Neuron (in vitro differentiated cells): Measurements from ENCODE around the gene SMIM41.

Source experiments
- H2AFZ ChIP-seq: one replicate; pipeline ENCODE4 v1.6.1; 2013; ENCODE audit warnings: low read depth, mild to moderate bottlenecking, inconsistent platforms, low read length, moderate library complexity
- H3K27me3 ChIP-seq: one replicate; pipeline ENCODE4 v1.6.1; 2013; ENCODE audit warnings: low read length; ENCODE audit not compliant: insufficient read depth
- H3K36me3 ChIP-seq: one replicate; pipeline ENCODE4 v1.6.1; 2013; ENCODE audit warnings: low read length; ENCODE audit not compliant: insufficient read depth
- H3K4me1 ChIP-seq: one replicate; pipeline ENCODE4 v1.6.1; 2013; ENCODE audit warnings: low read length; ENCODE audit not compliant: insufficient read depth
- H3K4me3 ChIP-seq: 2 replicates; pipeline ENCODE4 v1.5.1; 2013; ENCODE audit warnings: mild to moderate bottlenecking, low read length, moderate library complexity
- H3K9me3 ChIP-seq: one replicate; pipeline ENCODE4 v1.6.1; 2013; ENCODE audit warnings: low read length

SMIM41 gene

GRCh38 chr12:52043386-52044212 is 35.9 kb upstream of the SMIM41 start:
- Histone ChIP-seq H3K27me3 (no peaks in the 10 kb centered on the region), H3K36me3 (peaks cover 6% of the 10 kb centered on the region), H3K4me3 (no peak overlapping the region), H3K4me1 (peaks cover 2% of the 10 kb centered on the region), H3K9me3 (no peaks in the 10 kb centered on the region), H2AFZ (no peak overlapping the region)

GRCh38 chr12:52044292-52044983 is 35.1 kb upstream of the SMIM41 start:
- no peaks in the 10 kb centered on the region for H3K27me3 ChIP-seq
- no peaks in the 10 kb centered on the region for H3K9me3 ChIP-seq
- H3K4me1 ChIP-seq, result no peaks in the 10 kb centered on the region
- no peak overlapping the region for H2AFZ ChIP-seq
- H3K4me3 ChIP-seq, result no peak overlapping the region
- peaks cover 6% of the 10 kb centered on the region for H3K36me3 ChIP-seq

DNA sequence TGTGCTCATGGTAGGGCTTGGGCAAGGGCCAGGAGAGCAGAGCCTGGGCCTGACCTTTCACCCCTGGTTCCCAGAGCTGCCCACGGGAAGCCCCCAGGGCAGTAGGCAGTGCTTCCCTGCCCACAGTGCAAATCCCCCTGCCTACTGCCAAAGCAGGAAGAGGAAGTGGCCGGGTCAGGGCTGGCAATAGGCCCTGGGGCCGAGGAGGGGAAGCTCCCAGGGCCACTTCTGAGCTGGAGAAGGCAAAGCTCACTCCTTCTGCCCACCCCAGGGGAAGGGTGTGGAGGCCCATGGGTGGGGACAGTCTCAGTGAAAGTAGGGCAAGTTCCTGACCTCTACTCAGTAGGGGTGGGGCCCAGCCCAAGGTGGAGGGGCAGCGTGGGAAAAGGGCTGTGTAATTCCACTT is 33.7 kb upstream of the SMIM41 start:
- no peaks in the 10 kb centered on the region for H3K27me3 ChIP-seq
- H3K36me3 ChIP-seq, result peaks cover 6% of the 10 kb centered on the region
- H3K4me3 ChIP-seq, result no peak overlapping the region
- H3K9me3 ChIP-seq, result no peaks in the 10 kb centered on the region
- H2AFZ ChIP-seq, result no peak overlapping the region
- H3K4me1 ChIP-seq, result peaks cover 8% of the 10 kb centered on the region

GRCh38 chr12:52046859-52047258 is 32.6 kb upstream of the SMIM41 start:
- no peak overlapping the region for H2AFZ ChIP-seq
- peaks cover 9% of the 10 kb centered on the region for H3K4me1 ChIP-seq

DNA sequence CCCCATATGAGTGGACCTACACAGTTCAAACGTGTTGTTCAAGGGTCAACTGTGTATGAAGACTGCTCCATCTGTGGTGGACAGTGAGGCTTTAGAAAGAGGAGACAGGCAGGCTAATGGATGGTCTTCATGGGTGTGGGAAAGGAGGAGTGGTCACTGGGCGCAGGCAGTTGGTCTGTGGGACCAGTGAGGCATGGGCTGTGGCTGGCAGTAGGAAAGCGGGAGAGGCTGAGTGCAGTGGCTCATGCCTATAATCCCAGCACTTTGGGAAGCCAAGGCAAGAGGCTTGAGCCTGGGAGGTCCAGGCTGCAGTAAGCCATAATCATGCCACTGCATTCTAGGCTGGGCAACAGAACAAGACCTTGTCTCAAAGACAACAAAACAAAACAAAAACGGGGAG is 30.2 kb upstream of the SMIM41 start:
- Histone ChIP-seq H3K9me3 (no peaks in the 10 kb centered on the region), H3K27me3 (no peaks in the 10 kb centered on the region), H3K36me3 (no peaks in the 10 kb centered on the region), H3K4me3 (no peak overlapping the region), H3K4me1 (peaks cover 9% of the 10 kb centered on the region), H2AFZ (no peak overlapping the region)

More at GRCh38 chr12:52046859-52047258, 32.6 kb upstream of the SMIM41 start:
- Histone ChIP-seq H3K27me3 (no peaks in the 10 kb centered on the region), H3K4me3 (no peak overlapping the region), H3K9me3 (no peaks in the 10 kb centered on the region), H3K36me3 (peaks cover 6% of the 10 kb centered on the region)

- H3K4me3 ChIP-seq, result no peak overlapping the region
- peaks cover 9% of the 10 kb centered on the region for H3K4me1 ChIP-seq
- H2AFZ ChIP-seq, result no peak overlapping the region
- H3K27me3 ChIP-seq, result no peaks in the 10 kb centered on the region
- no peaks in the 10 kb centered on the region for H3K36me3 ChIP-seq
- no peaks in the 10 kb centered on the region for H3K9me3 ChIP-seq
These were observed 29.8 kb upstream of the SMIM41 start for GRCh38 chr12:52049688-52050087.

GRCh38 chr12:52050116-52050757 is 29.3 kb upstream of the SMIM41 start:
- Histone ChIP-seq H2AFZ (no peak overlapping the region), H3K4me3 (peak overlapping the region; percentile 35), H3K27me3 (no peaks in the 10 kb centered on the region), H3K9me3 (no peaks in the 10 kb centered on the region), H3K36me3 (peaks cover 3% of the 10 kb centered on the region), H3K4me1 (peaks cover 9% of the 10 kb centered on the region)

- peaks cover 4% of the 10 kb centered on the region for H3K36me3 ChIP-seq
- H3K4me1 ChIP-seq, result peaks cover 9% of the 10 kb centered on the region
- H3K4me3 ChIP-seq, result peak within 1 kb of the TSS; percentile 35
- H3K27me3 ChIP-seq, result no peaks in the 10 kb centered on the region
- no peaks in the 10 kb centered on the region for H3K9me3 ChIP-seq
- no peak within 1 kb of the TSS for H2AFZ ChIP-seq
These were observed 28.6 kb upstream of the SMIM41 start, which contains the start of gene NR4A1 for GRCh38 chr12:52050758-52051541. NR4A1 (plus strand) TSS chr12:52051442; CDS start chr12:52054329, 2,887 bp downstream.

DNA sequence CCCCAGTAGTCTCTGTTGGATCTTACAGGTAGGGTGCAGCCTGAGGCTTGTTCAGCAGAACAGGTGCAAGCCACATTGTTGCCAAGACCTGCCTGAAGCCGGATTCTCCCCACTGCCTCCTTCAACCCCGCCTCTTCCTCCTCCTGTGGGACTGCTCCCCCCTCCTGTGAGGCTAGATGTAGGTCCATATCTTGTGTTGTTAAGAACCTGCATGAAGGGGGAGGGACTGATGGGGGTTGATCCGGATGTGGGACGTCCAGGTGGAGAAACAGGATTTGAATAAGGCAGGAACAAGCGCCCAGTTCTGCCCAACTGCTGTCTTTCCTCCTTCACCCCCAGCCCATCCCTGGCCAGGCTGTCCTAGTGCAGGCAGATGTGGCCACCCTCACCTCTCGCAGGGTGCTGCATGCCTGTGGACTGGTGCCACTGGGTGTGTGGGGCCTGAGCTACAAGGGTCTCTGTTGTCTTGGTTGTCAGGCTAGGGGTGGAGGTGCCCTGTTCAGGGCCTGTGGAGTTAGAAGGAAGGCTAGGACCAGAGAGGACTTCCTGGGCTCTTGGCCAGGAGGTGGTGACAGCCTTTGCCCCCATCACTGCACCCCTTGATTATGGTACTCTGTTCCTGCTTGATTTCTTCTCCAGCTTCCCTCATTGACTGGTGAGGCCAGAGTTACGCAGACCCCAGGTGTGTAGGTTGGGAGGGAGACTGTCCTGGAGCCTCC is 26.9 kb upstream of the SMIM41 start:
- Histone ChIP-seq H3K4me1 (peaks cover 9% of the 10 kb centered on the region), H3K9me3 (no peaks in the 10 kb centered on the region), H3K4me3 (no peak overlapping the region), H3K36me3 (peaks cover 14% of the 10 kb centered on the region), H3K27me3 (no peaks in the 10 kb centered on the region), H2AFZ (no peak overlapping the region)

GRCh38 chr12:52053536-52054209 is 25.8 kb upstream of the SMIM41 start:
- no peak overlapping the region for H2AFZ ChIP-seq
- no peak overlapping the region for H3K4me3 ChIP-seq
- peaks cover 16% of the 10 kb centered on the region for H3K36me3 ChIP-seq
- no peaks in the 10 kb centered on the region for H3K9me3 ChIP-seq
- H3K27me3 ChIP-seq, result no peaks in the 10 kb centered on the region
- H3K4me1 ChIP-seq, result peaks cover 9% of the 10 kb centered on the region

DNA sequence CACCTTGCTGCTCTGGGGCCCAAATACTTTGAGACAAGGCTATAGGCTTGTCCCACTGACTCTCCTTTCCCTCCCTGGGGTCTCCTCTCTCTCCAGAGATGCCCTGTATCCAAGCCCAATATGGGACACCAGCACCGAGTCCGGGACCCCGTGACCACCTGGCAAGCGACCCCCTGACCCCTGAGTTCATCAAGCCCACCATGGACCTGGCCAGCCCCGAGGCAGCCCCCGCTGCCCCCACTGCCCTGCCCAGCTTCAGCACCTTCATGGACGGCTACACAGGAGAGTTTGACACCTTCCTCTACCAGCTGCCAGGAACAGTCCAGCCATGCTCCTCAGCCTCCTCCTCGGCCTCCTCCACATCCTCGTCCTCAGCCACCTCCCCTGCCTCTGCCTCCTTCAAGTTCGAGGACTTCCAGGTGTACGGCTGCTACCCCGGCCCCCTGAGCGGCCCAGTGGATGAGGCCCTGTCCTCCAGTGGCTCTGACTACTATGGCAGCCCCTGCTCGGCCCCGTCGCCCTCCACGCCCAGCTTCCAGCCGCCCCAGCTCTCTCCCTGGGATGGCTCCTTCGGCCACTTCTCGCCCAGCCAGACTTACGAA is 25.2 kb upstream of the SMIM41 start:
- Histone ChIP-seq H3K4me3 (no peak overlapping the region), H2AFZ (no peak overlapping the region), H3K9me3 (no peaks in the 10 kb centered on the region), H3K36me3 (peaks cover 20% of the 10 kb centered on the region), H3K27me3 (no peaks in the 10 kb centered on the region), H3K4me1 (peaks cover 9% of the 10 kb centered on the region)
